GM19452 (cell line): ENCODE data around the gene LRP1B.

Source experiments
- ATAC-seq: cut with Tn5 transposase; IDR thresholded peaks from one replicate; pipeline ENCODE4 v1.9.1; 2021; ENCODE audit not compliant: unreplicated experiment

Gene LRP1B

DNA sequence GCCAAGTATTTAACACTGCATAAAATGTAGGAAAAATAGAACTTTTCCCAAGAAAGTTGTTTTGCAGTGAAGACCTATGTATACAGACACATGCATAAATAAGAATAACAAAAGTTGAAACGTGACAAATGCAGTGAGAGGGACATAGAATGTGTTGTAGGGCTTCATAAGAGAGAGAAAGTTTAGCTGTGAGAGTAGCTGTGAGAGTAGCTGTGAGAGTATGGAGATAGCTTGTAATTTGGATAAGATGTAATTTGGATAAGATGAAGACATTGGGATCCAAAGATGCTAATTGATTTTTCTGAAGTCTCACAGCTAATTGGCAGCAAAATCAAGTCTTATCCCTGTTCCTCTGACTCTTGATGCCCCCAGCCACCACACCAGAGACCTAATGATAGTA, 170.9 kb downstream of the LRP1B start:
- ATAC-seq = no peak

DNA sequence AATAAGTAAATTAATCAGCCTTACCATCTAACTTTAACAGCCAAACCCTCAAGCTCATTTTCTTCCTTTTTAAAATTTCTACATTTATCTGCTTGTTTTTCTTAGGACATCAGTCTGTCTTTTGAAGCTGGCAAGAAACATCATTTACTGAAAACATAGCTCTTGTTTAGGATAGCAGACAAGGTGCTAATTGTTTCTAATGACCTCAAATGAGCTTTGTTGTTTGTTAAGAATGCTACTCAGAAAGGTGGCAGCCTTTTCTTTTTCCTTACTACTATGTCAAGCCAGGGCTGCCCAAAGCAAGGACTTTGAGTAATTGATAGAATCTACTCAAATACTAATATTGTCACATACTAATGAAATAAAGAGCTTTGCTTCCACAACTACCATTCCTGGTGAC, 171.8 kb downstream of the LRP1B start:
- no peak for ATAC-seq

DNA sequence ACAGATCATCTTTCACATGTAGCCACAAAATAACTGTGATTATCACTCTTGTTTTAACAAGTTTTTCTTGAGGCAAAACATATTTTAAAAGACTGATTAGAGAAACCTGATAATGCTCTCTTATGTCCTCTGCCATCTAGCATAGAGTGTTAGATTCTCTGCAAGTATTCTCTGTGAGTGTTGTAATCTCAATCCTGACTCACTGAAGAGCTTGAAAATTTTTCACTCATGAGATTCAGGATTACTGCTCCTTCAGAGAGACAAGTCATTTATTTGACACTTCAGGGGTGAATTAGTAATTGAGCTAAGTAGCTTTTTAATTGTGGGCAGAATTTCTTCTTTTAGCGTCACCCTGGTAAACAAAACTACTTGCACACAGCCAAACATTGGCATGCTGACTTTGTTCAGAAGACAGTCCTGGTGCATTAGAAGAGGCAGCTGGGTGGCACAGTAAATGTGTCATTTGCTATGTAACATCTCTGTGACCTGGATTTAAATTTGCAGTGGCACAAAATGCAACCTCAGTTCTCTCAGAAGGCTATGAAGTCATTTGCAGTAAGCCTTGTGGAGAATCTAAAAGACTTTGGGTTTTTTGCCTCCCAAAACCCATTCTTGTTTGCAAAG, 172.9 kb downstream of the LRP1B start:
- ATAC-seq = no peak

DNA sequence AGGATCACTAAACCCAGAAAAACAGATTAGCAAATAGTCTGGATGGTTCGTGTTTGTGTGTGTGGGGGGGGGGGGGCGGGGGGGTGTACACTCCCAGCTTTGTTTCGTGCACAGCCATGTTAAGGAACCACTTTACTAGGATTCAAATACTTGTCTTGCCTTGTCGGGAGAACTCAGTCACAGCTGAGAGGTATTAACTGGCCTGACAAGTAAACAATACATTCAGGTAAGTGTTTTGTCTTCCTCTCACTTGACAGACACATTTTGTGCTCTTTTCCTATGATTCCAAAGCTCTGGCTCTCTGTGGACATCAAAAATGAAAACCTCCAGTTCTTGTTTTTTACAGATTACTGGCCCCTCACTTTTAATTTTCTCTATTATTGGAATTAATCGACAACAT, 173.5 kb downstream of the LRP1B start:
- ATAC-seq = no peak

DNA sequence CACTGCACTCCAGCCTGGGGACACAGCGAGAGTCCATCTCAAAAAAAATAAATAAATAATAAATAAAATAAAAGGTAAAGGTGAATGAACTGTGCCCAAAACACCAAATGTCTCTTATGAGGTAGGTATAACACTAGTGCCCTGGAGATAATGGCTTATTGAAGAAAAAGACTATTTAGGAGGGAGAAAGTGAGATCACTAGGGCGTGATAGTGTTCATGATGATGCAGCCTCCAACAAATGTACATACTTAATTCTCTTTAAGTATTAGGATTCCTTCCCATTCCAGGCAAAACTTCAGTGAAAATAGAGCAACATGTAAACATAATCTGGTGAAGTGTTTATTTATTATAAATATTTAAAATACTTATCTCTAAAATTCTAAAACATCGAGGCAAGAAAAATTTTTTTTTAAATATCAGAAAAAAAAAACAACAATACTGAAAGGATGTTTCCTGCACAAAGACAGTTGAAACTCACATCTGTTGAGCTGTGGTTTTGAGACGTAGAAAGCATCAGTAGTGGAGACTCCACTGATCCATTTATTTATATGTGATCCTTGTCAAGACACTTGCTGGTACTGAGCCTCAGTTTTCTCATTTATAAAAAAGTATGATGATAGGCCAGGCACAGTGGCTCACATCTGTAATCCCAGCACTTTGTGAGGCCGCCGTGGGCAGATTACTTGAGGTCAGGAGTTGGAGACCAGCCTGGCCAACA, 183.3 kb downstream of the LRP1B start:
- no peak for ATAC-seq

DNA sequence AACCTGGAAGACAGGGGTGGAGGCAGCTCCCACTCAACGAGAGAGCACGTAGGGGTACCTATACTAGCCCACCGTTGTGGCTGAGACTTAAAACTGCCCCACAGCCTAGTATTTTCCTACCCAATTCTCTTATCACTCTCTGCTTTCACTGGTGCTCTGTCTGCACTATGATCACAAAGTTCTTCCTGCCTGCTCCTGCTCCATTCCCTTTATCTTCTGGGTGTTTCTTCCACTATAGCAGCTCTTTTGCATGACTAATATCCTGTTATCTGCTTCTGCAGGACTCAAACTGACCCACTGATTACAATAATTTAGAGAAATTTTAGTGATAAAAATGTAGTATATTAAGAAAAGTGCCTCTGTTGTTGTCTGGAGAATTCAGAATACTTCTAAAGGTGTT, 184.8 kb downstream of the LRP1B start:
- ATAC-seq = no peak

DNA sequence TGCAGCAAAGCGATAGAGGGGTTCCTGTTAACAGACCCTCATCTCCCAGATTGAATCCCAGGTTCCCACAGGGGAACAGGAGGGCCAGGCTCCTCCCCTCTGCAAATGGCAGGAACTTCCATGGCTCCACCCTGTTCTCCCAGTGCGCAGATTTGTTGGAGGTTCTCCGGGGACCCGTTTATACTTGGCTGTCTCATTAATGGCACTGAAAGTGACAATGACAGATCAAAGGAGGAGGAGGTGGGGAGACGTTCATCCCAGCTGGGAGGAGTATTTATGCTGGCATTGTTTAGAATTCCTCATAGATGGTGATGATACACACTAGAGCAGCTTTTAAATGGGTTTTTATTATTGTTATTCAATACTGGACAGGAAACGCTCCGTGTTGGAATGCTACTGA, 186.9 kb downstream of the LRP1B start:
- no peak for ATAC-seq

DNA sequence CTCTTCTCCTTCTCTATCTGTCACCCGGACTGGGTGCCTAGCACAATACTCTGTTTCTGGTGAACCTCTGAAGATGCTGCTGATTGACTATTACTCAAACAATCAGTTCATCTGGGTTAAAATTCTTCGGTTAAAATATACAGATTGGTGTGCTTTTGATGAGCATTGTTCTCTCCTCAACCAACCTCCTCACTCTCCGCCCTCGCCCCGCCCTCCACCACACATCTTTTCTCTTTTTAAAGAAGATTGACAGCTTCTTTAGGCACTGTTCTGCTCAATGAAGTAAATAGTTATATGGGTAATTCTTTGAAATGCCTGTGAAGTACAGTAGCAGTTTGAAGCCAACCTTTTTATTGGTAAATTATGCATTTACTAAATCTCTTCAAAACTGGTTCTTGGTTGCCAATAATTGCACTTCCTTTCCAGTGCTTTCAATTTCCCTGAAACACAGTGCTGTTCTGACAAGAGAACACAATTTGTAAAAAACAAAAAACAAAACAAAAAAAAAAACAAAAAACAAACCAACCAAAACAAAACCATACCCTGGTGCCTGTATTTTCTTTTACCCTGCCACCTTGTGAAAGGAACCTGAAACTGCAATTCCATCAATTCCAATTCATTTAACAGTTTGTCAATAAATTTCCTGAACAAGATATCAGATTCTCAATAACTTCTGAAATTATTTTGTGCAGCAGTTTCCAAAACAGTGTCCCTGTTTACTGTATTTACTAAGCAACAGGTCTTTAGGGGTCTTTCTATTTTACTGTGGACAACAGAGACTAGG, 188.6 kb downstream of the LRP1B start:
- ATAC-seq = no peak

DNA sequence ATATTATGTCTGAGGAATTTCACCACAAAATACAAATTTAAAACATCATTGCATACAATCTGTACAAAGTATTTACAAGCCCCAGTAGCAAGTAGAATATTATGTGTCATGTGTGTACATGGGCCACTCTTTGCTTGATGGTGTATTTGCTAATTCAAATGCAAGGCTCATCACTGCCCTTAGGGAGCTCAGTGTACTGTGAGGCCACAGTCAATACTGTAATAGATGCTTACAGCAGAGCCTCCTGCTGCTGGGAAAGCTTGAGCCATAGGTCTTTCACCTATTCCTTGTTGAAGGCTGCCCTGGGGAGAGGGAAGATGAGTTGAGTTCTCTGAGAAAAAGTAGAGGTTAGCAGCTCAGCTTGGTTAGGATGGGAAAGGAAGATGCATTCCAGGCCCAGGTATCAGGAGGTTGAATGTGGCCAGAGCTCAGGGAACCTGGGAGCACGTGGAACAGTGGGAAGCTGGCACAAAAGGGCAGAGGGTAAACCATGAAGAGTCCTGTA, 189.6 kb downstream of the LRP1B start:
- no peak for ATAC-seq

DNA sequence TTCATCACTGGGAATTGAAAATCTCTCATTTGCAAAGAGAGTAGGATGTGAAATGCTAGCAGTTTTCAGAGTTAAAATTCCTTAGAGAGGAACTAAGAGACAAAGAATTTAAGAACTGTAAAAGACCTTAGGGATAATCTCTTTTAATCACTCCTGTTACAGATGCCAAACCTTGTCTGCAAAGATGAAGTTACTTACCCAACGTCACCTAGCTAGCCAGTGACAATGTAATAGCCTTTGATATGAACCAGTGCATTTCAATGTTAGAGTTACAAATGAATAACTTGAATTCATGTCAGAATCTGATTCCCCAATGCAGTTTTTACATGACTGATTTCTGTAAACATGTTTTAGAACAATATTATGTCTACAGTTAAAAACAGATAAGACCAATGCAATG, 190.1 kb downstream of the LRP1B start:
- no peak for ATAC-seq

DNA sequence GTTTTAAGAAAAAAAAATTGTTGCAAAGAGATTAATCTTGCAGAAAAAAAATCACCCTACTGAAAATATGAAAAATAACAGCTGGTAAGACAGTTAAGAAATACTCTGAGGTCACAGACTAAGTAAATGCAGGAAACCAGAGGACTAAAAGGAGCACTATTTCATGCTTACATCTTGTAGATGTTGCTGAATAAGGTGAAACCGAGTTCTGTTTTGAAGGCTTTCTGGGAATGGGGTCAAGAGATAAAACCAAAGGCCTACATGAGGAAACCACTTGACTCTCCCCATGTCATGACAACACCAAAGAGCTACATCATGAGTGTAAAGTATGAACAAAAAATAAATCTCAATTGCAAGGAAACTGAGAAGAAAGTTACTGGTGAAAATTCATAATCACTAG, 197.6 kb downstream of the LRP1B start:
- no peak for ATAC-seq

DNA sequence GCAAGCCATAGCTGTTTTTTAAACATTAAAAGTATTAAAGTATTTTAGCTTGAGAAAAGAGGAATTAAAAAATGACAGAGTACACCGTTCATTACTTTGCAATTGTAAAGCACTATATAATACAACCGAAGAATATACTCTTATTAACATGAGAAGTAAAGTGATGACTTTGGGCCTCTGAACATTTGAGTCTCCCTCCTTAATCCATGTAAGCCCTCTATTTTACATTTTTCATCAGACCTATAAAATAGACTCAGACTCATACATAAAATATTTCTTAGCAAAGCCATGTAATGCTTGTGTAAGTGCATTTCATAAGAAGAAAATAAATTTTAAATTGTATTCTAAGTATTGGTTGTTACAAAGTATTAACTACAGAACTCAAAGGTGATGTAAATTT, 198.6 kb downstream of the LRP1B start:
- no peak for ATAC-seq

DNA sequence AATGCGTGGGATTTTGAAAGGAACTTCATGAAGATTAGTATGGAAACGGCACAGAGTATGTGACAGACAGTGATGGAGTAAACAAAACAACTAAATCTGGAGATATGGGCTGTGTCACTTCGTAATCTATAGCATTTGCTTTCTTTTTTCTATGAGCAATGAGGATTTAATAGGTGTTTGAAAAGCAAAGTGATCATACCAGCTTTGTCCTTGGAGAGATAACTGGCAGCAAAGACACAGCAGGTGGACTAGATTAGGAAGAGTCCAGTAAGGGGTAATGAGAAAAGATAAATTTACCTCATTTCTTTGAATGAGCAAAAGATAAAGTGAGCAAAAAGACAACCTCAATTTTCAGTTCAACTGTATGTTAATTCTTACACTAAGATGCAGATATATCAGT, 199.0 kb downstream of the LRP1B start:
- ATAC-seq = no peak

DNA sequence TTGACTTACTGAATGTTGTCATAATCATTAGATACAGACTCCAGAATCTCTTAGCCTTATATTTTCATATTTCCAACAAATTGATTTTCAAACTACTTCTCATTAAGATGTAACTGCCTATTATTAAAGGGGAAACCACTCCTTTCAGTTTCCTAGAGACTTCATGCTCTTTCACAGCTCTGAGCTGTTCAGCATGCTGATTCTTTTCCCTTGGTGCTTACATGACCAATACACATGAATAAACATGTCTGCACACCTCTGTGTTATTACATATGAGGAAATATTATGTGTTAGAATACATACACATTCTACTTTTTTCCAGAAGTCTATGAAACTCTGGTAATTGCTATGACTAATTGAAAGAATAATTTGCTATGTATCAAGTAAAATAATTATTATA, 200.0 kb downstream of the LRP1B start:
- ATAC-seq = no peak

DNA sequence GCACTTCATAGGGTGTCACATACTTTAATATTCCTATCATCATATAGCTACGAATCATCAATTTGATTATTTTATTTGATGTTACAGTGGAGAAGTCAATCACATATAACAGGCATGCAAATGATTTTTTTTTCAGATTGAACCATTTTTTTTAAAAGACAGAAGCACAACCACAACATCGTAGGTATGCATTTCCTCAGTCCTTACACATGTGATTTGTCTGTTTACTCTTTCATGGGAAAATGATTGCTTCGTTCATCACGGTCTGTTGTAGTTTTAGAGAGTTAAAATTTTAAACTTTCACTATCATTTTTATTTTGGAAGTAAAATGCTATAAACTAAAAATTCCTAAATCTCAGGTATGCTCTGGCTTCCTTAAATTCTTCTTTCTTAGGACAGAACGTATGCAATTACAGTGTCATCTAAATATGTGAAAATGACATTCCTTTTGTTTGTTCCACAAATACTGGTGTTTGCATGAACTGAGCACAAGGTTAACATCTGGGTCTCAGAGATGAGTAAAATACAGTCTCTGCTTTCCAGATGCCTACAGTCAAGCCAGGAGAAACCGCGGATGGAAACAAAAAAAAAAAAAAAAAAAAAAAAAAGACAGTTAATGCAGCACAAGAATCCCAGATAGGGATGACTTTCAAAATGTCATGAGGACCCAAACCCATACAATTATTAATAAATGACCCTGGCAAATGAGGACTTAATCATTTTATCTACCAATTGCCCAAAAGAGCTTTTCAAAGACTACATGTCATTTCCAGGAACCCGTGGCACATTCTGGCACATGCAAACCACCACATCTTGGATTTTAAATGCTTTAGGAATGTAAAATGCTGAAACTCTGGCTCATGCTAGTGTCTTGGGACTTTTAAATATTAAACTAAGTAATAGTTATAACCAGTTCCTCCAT, 201.2 kb downstream of the LRP1B start:
- ATAC-seq = no peak

DNA sequence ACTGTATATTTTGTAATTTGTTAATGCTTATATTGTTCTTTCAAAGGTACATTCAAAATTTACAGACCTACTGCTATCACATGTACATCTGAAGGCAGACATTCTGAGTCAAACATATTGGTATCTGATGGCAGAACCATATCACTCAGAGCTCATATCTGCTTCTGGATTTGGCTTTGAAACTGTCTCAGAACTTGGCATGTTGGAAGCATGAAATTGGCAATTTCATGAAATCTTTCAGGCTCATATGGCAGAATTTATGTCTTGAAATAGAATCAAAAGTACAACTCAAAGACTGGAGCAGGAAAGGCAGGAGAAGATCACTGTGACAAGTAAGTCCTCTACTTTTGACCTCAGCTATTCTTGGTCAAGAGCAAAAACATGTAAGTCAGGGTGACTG, 202.3 kb downstream of the LRP1B start:
- no peak for ATAC-seq

DNA sequence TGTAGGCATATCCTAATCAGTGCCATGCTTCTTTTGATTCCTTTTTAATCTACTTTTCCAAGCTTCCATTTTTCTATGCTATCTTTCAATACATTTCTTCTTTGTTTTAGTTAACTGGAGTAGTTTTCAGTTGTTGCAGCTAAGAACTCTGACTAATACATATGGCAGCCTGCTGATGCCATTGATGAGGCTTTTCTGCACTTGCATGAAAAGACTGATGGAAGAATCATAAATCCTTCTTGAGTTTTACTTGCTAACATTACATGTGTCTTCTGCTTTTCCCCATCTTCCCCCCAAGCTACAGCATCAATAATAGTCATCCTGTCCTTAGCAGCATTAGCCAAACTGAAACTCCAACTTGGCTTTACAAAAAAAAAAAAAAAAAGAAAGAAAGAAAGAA, 203.3 kb downstream of the LRP1B start:
- ATAC-seq = no peak

DNA sequence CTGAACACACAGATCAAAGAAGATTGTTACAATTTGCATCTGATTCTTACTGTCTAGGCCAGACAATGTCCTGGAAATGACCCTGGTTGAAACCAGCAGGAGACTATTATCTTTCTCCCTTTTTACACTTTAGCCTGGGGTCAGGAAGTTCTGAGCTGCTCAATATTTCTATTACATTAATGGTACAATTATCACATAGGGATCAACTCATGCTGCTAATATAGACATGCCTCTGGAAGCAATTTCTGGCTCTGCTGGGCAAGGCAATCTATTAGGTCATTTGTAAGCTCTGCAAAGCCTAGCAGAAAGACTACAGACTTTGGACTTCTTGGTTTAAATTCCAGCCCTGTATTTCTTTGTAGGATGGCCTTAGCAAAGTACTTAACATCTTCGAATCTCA, 205.3 kb downstream of the LRP1B start:
- no peak for ATAC-seq

DNA sequence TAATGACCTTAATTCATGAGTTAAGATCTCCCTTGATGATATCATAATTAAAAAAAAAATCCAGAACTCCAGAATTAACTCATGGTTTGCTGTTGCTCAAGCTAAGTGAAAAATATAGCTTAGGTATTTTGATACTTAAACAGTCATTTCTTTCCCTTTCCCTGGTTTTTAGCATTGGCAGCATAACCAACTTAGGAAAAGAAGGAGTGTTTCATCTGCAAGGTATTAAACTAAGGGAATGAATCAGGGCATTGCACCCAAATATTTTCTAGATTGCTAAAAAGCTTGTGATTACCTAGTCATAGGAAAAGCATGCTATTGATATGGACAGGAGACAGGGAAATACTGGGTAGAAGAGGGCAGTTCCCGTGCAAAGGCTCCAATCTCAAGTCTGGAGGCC, 207.2 kb downstream of the LRP1B start:
- ATAC-seq = no peak

DNA sequence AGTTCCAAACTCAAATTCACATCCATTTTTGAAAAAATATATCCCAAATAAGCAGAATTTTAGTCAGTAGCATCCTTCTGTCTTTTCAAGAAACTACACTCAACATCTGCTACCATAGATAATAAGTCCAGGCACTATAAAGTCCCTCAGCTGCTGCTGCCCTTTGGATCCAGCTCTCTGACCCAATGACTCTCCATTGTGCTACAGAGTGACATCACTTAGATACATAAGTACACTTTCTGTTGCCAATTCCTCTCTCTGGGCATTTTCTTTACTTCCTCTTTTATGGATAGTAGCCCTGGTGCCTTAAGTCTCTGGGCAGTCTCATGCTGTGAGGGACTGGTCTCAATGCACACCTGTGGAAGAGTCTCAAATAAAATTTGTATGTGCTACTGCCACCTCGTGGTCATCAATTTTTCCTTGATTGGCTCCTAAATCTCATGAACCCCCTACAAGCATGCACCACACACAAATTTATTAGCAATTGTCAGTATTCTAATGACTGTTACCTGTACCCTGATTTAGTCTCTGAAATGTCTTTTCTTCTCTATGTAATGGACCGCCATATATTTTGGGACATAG, 219.2 kb downstream of the LRP1B start:
- peak; percentile 71 for ATAC-seq

DNA sequence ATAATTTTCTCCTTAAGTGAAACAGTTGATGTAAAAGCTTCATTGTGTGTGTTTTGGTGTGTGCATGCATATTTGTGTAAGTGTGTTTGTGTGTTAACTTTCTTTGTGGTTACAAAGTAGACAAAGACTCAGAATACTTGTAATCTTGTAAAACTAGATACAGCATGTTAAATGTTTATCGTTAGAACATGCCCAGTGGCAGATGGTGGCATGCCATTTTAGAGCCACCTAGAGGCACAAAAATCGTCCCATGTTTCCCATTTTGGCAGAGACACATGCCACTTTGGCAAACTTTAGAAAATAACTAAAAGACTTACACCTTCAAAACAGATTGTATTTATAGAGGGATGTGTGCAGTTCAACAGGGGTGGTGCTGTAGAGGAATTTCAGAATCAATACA, 224.1 kb downstream of the LRP1B start:
- no peak for ATAC-seq
